Left ventricle myocardium inferior (tissue), 1 donor: Measurements from ENCODE around the gene DRD2. TPM values are rescaled to one million over a fixed set of nuclear protein-coding genes. Genes with fewer than 3 reads are reported as not detected.

Experiments used
- DNase-seq: peaks from one replicate; pipeline ENCODE4 v3.0.0-alpha.2; 2020
- H3K27ac ChIP-seq: fragments of 200-600 bp; replicated peaks from 2 replicates; pipeline ENCODE4 v1.8.0; 2021
- H3K27me3 ChIP-seq: fragments of 200-600 bp; 2 replicates; pipeline ENCODE4 v1.8.0; 2021; ENCODE audit warnings: low read depth
- H3K36me3 ChIP-seq: fragments of 200-600 bp; 2 replicates; pipeline ENCODE4 v1.8.0; 2021
- H3K4me1 ChIP-seq: fragments of 200-600 bp; 2 replicates; pipeline ENCODE4 v1.8.0; 2021
- H3K4me3 ChIP-seq: fragments of 200-600 bp; 2 replicates; pipeline ENCODE4 v1.8.0; 2021; ENCODE audit warnings: mild to moderate bottlenecking, moderate library complexity
- H3K9me3 ChIP-seq: fragments of 200-600 bp; replicated peaks from 2 replicates; pipeline ENCODE4 v1.8.0; 2021
- CTCF ChIP-seq: fragments of 200-600 bp; IDR thresholded peaks from 2 replicates; pipeline ENCODE4 v1.8.0; 2021; ENCODE audit warnings: antibody characterized with exemption, mild to moderate bottlenecking, borderline replicate concordance
- intact Hi-C: fragments of 100-400 bp; cut with micrococcal nuclease; formaldehyde crosslinking; loops from one replicate; pipeline ENCODE4 v1.11.0; 2022
- total RNA-seq: library from RNA; stranded (reverse); fragmentation: NEBNext Ultra II Directional; extraction: Animal tissue kit (Norgen Biotek cat#: 25700); gene quantifications from one replicate; pipeline ENCODE4 v1.2.1, GENCODE V29; 2021
- donor health status: DM: no; HTN: yes; CAD: no; lungs with severe emphysema.

DRD2 gene
- total RNA-seq, 1 donor from 2014 or later: not detected

- no peak for TF ChIP-seq CTCF
Observed at GRCh38 chr11:113410414-113411135, 64.6 kb downstream of the DRD2 start.

GRCh38 chr11:113409526-113409925 is 65.7 kb downstream of the DRD2 start:
- Histone ChIP-seq H3K4me1 (no peaks in the 10 kb centered on the region), H3K36me3 (no peaks in the 10 kb centered on the region), H3K27me3 (peaks cover 20% of the 10 kb centered on the region), H3K4me3 (no peak overlapping the region), H3K9me3 (no peaks in the 10 kb centered on the region), H3K27ac (no peak overlapping the region)
- intact Hi-C loops: no loop called here
- TF ChIP-seq CTCF: no peak
- DNase-seq: no peak

More at GRCh38 chr11:113410414-113411135, 64.6 kb downstream of the DRD2 start:
- intact Hi-C loops: no loop called here
- DNase-seq: no peak
- H3K4me1 ChIP-seq: no peaks in the 10 kb centered on the region
- peaks cover 20% of the 10 kb centered on the region for H3K27me3 ChIP-seq
- H3K4me3 ChIP-seq: no peak overlapping the region
- no peaks in the 10 kb centered on the region for H3K36me3 ChIP-seq
- H3K27ac ChIP-seq: no peak overlapping the region
- H3K9me3 ChIP-seq: no peaks in the 10 kb centered on the region

GRCh38 chr11:113408887-113409286 is 66.3 kb downstream of the DRD2 start:
- Histone ChIP-seq H3K9me3 (no peaks in the 10 kb centered on the region), H3K27ac (no peak overlapping the region), H3K4me3 (no peak overlapping the region), H3K27me3 (peaks cover 15% of the 10 kb centered on the region), H3K36me3 (no peaks in the 10 kb centered on the region), H3K4me1 (no peaks in the 10 kb centered on the region)
- no peak for DNase-seq
- intact Hi-C loops: no loop called here
- TF ChIP-seq CTCF: no peak

GRCh38 chr11:113408206-113408605 is 67.0 kb downstream of the DRD2 start:
- H3K9me3 ChIP-seq: no peaks in the 10 kb centered on the region
- H3K36me3 ChIP-seq: no peaks in the 10 kb centered on the region
- no peak overlapping the region for H3K27ac ChIP-seq
- no peak for TF ChIP-seq CTCF
- intact Hi-C loops: no loop called here
- H3K27me3 ChIP-seq: peaks cover 15% of the 10 kb centered on the region
- no peak for DNase-seq
- H3K4me1 ChIP-seq: no peaks in the 10 kb centered on the region
- H3K4me3 ChIP-seq: no peak overlapping the region

- TF ChIP-seq CTCF: no peak
- intact Hi-C loops: no loop called here
- no peaks in the 10 kb centered on the region for H3K4me1 ChIP-seq
- no peak overlapping the region for H3K4me3 ChIP-seq
- H3K36me3 ChIP-seq: no peaks in the 10 kb centered on the region
- peaks cover 15% of the 10 kb centered on the region for H3K27me3 ChIP-seq
- H3K27ac ChIP-seq: no peak overlapping the region
- DNase-seq: no peak
- H3K9me3 ChIP-seq: no peaks in the 10 kb centered on the region
Observed at GRCh38 chr11:113407163-113407562, 68.0 kb downstream of the DRD2 start.
